Esophagus muscularis mucosa (tissue), 4 donors: ENCODE data around the gene KAZN.

Experiments
- CTCF ChIP-seq, 3 experiments: fragments of 200-600 bp in 2 of 3; fragments of 450-650 bp in 1 of 3; sonication (generic) in 2 of 3; IDR thresholded peaks; one replicate each; pipeline ENCODE4 v1.5.1; 2017 to 2019; ENCODE audit warnings: antibody characterized with exemption in 3 of 3, mild to moderate bottlenecking in 2 of 3, moderate library complexity in 1 of 3
- EP300 ChIP-seq: sonication (generic); formaldehyde crosslinking; IDR thresholded peaks from one replicate; pipeline ENCODE4 v1.6.1; 2017; ENCODE audit warnings: antibody characterized with exemption
- POLR2A ChIP-seq: fragments of 450-650 bp; IDR thresholded peaks from one replicate; pipeline ENCODE4 v1.6.1; 2017; ENCODE audit warnings: antibody characterized with exemption, moderate library complexity, mild to moderate bottlenecking, low read depth
- POLR2AphosphoS5 ChIP-seq, 2 donors: sonication (generic); formaldehyde crosslinking; IDR thresholded peaks; one replicate each; pipeline ENCODE4 v1.6.1; 2017; ENCODE audit warnings: antibody characterized with exemption in 2 of 2

- TF ChIP-seq CTCF (IDR thresholded peaks at IDR 0.05) (no peak), POLR2A (no peak), POLR2AphosphoS5 (IDR thresholded peaks at IDR 0.05) (no peak), EP300 (no peak)
These were observed 124.9 kb downstream of the KAZN start for GRCh38 chr1:14723401-14723800.
